22Rv1 (cell line): ENCODE measurements around the gene CIB4.

Experiments used
- H3K27ac ChIP-seq: fragments of 450-650 bp; 2 replicates; pipeline ENCODE4 v1.5.1; 2017
- ZFX ChIP-seq: fragments of 450-650 bp; IDR thresholded peaks from 2 replicates; pipeline ENCODE4 v1.6.1; 2017; ENCODE audit warnings: antibody characterized with exemption, borderline replicate concordance
- TF ChIP-seq, protein P1 (sequence below): fragments of 450-650 bp; IDR thresholded peaks from 2 replicates; pipeline ENCODE4 v1.5.1; 2017; ENCODE audit warnings: mild to moderate bottlenecking

CIB4 gene

DNA sequence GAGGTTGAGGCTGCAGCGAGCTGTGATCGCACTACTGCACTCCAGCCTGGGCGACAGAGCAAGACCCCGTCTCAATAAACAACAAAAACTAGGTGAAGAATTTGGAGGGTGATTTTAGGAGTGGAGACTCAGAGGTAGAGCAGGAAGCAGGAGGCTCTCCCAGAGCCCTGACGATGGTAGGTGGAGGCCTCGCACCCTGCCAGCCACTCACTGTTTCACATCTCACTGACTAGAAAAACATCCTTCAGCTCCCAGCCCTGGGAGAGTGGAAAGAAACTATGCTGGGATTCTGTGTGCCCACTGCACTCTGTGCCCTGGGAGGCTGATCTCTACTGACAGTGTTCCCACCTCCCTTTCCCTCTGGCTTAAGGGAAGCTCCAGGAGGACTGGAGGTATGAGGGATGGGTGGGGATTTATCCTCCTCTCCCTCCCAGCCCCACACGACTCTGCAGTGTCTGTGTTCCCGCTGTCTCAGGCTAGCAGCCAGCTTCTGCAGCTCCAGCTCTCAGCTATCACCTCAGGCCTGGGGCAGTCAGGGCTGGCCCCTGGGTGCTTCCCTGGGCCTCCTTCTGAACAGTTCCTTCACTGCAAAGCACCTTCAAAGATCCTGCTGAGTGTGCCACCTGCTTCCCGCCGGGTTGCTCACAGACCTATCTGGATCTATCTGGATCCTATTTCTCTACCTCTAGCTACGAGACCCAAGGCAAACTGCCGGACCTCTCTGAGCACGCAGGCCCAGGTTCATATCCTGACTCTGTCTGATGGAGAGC, 9.6 kb downstream of the CIB4 start:
- no peak for TF ChIP-seq ZFX
- TF ChIP-seq, protein P1, sequence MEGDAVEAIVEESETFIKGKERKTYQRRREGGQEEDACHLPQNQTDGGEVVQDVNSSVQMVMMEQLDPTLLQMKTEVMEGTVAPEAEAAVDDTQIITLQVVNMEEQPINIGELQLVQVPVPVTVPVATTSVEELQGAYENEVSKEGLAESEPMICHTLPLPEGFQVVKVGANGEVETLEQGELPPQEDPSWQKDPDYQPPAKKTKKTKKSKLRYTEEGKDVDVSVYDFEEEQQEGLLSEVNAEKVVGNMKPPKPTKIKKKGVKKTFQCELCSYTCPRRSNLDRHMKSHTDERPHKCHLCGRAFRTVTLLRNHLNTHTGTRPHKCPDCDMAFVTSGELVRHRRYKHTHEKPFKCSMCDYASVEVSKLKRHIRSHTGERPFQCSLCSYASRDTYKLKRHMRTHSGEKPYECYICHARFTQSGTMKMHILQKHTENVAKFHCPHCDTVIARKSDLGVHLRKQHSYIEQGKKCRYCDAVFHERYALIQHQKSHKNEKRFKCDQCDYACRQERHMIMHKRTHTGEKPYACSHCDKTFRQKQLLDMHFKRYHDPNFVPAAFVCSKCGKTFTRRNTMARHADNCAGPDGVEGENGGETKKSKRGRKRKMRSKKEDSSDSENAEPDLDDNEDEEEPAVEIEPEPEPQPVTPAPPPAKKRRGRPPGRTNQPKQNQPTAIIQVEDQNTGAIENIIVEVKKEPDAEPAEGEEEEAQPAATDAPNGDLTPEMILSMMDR = no peak
- H3K27ac ChIP-seq = no peak overlapping the region

- no peak overlapping the region for H3K27ac ChIP-seq
- no peak for TF ChIP-seq ZFX
- TF ChIP-seq, protein P1 = no peak
These were observed 10.4 kb downstream of the CIB4 start for GRCh38 chr2:26630669-26631360.

DNA sequence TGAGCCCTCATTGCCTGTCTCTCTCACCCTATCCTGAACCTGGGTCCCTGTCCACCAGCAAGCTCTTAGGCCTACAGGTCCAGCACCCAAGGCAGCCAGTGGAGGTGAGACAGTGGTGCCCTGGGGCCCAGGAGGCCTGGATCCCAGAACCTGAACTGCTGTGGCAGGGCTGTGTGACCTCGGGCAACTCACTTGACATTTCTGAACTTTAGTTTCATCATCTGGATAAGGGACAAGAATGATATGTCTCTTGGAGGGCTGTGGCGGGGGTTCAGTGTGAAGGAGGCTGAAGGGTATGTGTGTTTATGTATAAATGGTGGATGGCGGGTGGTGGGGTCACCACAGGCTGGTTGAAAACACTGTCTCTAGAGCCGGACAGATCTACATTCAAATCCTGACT, 10.9 kb downstream of the CIB4 start:
- H3K27ac ChIP-seq = no peak overlapping the region
- TF ChIP-seq, protein P1 = no peak
- TF ChIP-seq ZFX = no peak

- no peak overlapping the region for H3K27ac ChIP-seq
- TF ChIP-seq, protein P1 = no peak
- TF ChIP-seq ZFX = no peak
These were observed 11.4 kb downstream of the CIB4 start for GRCh38 chr2:26629751-26630150.

- no peak overlapping the region for H3K27ac ChIP-seq
- TF ChIP-seq ZFX = no peak
- TF ChIP-seq, protein P1 = no peak
These were observed 11.9 kb downstream of the CIB4 start for GRCh38 chr2:26629346-26629630.

DNA sequence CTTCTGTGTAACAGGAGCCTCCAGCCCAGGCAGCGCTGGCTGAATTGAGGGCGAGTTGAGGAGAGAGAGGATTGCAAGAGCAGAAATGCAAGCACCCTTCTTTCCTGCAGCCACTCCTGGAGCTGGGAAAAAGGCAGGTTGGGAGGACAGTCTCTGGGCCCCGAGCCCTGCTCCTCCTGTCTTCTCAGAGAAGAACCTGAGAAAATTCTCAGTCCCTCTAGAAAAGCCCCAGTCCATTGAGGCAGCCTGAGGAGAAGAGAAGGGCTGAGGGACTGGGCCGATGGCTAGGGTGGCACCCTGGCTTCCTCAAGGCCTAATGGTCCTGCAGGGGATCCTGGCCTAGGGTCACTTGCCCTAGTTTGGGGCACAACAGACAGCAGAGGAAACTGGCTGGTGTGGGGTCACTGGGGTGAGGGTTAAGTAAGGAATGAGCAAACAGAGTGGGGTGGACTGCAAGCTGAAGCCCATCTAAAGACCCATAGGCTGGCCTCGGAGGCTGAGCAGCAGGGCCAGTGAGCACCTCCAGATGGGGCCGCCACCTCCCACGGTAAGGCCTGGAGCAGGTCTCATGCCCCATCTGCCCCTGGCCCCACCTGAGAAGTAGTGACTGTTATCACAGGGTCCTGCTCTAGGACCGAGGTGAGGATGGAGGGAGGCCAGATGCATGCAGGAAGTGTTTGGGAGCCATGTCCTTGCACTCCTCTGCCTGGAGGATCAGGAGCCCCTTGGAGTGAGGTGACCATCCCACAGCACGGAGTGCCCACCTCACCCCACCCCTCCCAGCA, 12.4 kb downstream of the CIB4 start:
- H3K27ac ChIP-seq = no peak overlapping the region
- TF ChIP-seq, protein P1 = no peak
- no peak for TF ChIP-seq ZFX
